ENCODE measurements around the gene DDI1. TPM values are rescaled to one million over a fixed set of nuclear protein-coding genes. Genes with fewer than 3 reads are reported as not detected.
"Not testable (repeated sequence)": the region's sequence is repeated elsewhere in the genome, so short reads cannot be mapped to it uniquely, and the experiment has no call there.

DDI1 gene
- total RNA-seq, 2 experiments from 2014 or later, result not detected

GRCh38 chr11:104046331-104046730 lies 9.9 kb downstream of the DDI1 start:
- Mint-ChIP-seq H3K27ac (no peak overlapping the region), H3K4me1 (ENCODE audit: low read depth) (no peaks in the 10 kb centered on the region), H3K9me3 (ENCODE audit: insufficient read depth) (no peaks in the 10 kb centered on the region), H3K27me3 (ENCODE audit: low read depth) (no peaks in the 10 kb centered on the region), H3K36me3 (ENCODE audit: low read depth) (no peaks in the 10 kb centered on the region), H3K4me3 (no peak overlapping the region)
- POLR2A ChIA-PET, result no interaction called here
- ATAC-seq (no peak), DNase-seq (no peak)
- CTCF ChIA-PET, result no interaction called here

GRCh38 chr11:104046858-104047257 lies 10.4 kb downstream of the DDI1 start:
- H3K4me3 Mint-ChIP-seq; CTCF ChIA-PET; H3K4me1 Mint-ChIP-seq (ENCODE audit: low read depth); H3K9me3 Mint-ChIP-seq (ENCODE audit: insufficient read depth); H3K27me3 Mint-ChIP-seq (ENCODE audit: low read depth); ATAC-seq; DNase-seq; POLR2A ChIA-PET; H3K36me3 Mint-ChIP-seq (ENCODE audit: low read depth); H3K27ac Mint-ChIP-seq: not testable (repeated sequence)

GRCh38 chr11:104049116-104049515 lies 12.7 kb downstream of the DDI1 start:
- ChIA-PET POLR2A (no interaction called here), CTCF (no interaction called here)
- DNase-seq (no peak), ATAC-seq (no peak)
- Mint-ChIP-seq H3K9me3 (ENCODE audit: insufficient read depth) (no peaks in the 10 kb centered on the region), H3K27me3 (ENCODE audit: low read depth) (no peaks in the 10 kb centered on the region), H3K36me3 (ENCODE audit: low read depth) (no peaks in the 10 kb centered on the region), H3K4me1 (ENCODE audit: low read depth) (no peaks in the 10 kb centered on the region), H3K27ac (no peak overlapping the region), H3K4me3 (no peak overlapping the region)

GRCh38 chr11:104051778-104052177 lies 15.3 kb downstream of the DDI1 start:
- no peak for ATAC-seq
- ChIA-PET CTCF (no interaction called here), POLR2A (no interaction called here)
- Mint-ChIP-seq H3K9me3 (ENCODE audit: insufficient read depth) (no peaks in the 10 kb centered on the region), H3K4me1 (ENCODE audit: low read depth) (no peaks in the 10 kb centered on the region), H3K27ac (no peak overlapping the region), H3K36me3 (ENCODE audit: low read depth) (no peaks in the 10 kb centered on the region), H3K4me3 (no peak overlapping the region), H3K27me3 (ENCODE audit: low read depth) (no peaks in the 10 kb centered on the region)
- no peak for DNase-seq

- no peak overlapping the region for H3K4me3 Mint-ChIP-seq
- no peak for DNase-seq
- H3K27ac Mint-ChIP-seq, result no peak overlapping the region
- H3K4me1 Mint-ChIP-seq (ENCODE audit: low read depth), result no peaks in the 10 kb centered on the region
- no peaks in the 10 kb centered on the region for H3K27me3 Mint-ChIP-seq (ENCODE audit: low read depth)
- H3K36me3 Mint-ChIP-seq (ENCODE audit: low read depth), result no peaks in the 10 kb centered on the region
- CTCF ChIA-PET, result no interaction called here
- no peaks in the 10 kb centered on the region for H3K9me3 Mint-ChIP-seq (ENCODE audit: insufficient read depth)
- POLR2A ChIA-PET, result no interaction called here
- ATAC-seq, result no peak
Observed at GRCh38 chr11:104053743-104054478, 17.5 kb downstream of the DDI1 start.

GRCh38 chr11:104054911-104055529 lies 18.6 kb downstream of the DDI1 start:
- Mint-ChIP-seq H3K9me3 (ENCODE audit: insufficient read depth) (no peaks in the 10 kb centered on the region), H3K27ac (no peak overlapping the region), H3K36me3 (ENCODE audit: low read depth) (no peaks in the 10 kb centered on the region), H3K4me3 (no peak overlapping the region), H3K27me3 (ENCODE audit: low read depth) (no peaks in the 10 kb centered on the region), H3K4me1 (ENCODE audit: low read depth) (no peaks in the 10 kb centered on the region)
- ChIA-PET POLR2A (no interaction called here), CTCF (no interaction called here)
- DNase-seq, result no peak
- ATAC-seq, result no peak

GRCh38 chr11:104055596-104055995 lies 19.2 kb downstream of the DDI1 start:
- ChIA-PET CTCF (no interaction called here), POLR2A (no interaction called here)
- Mint-ChIP-seq H3K27me3 (ENCODE audit: low read depth) (no peaks in the 10 kb centered on the region), H3K4me3 (no peak overlapping the region), H3K9me3 (ENCODE audit: insufficient read depth) (no peaks in the 10 kb centered on the region), H3K4me1 (ENCODE audit: low read depth) (no peaks in the 10 kb centered on the region), H3K27ac (no peak overlapping the region), H3K36me3 (ENCODE audit: low read depth) (no peaks in the 10 kb centered on the region)
- DNase-seq (no peak), ATAC-seq (no peak)

GRCh38 chr11:104057908-104058307 lies 21.5 kb downstream of the DDI1 start:
- H3K27me3 Mint-ChIP-seq (ENCODE audit: low read depth), result no peaks in the 10 kb centered on the region
- POLR2A ChIA-PET, result no interaction called here
- H3K4me1 Mint-ChIP-seq (ENCODE audit: low read depth), result no peaks in the 10 kb centered on the region
- DNase-seq (no peak), ATAC-seq (no peak)
- no peak overlapping the region for H3K27ac Mint-ChIP-seq
- no peaks in the 10 kb centered on the region for H3K36me3 Mint-ChIP-seq (ENCODE audit: low read depth)
- H3K9me3 Mint-ChIP-seq (ENCODE audit: insufficient read depth), result no peaks in the 10 kb centered on the region
- CTCF ChIA-PET, result no interaction called here
- H3K4me3 Mint-ChIP-seq, result no peak overlapping the region

GRCh38 chr11:104058680-104059079 lies 22.2 kb downstream of the DDI1 start:
- ChIA-PET POLR2A (no interaction called here), CTCF (no interaction called here)
- H3K4me3 Mint-ChIP-seq, result no peak overlapping the region
- no peaks in the 10 kb centered on the region for H3K4me1 Mint-ChIP-seq (ENCODE audit: low read depth)
- H3K27ac Mint-ChIP-seq, result no peak overlapping the region
- no peaks in the 10 kb centered on the region for H3K36me3 Mint-ChIP-seq (ENCODE audit: low read depth)
- H3K27me3 Mint-ChIP-seq (ENCODE audit: low read depth), result no peaks in the 10 kb centered on the region
- DNase-seq, result no peak
- ATAC-seq, result no peak
- no peaks in the 10 kb centered on the region for H3K9me3 Mint-ChIP-seq (ENCODE audit: insufficient read depth)

- ChIA-PET POLR2A (no interaction called here), CTCF (no interaction called here)
- H3K4me3 Mint-ChIP-seq, result no peak overlapping the region
- H3K27me3 Mint-ChIP-seq (ENCODE audit: low read depth), result no peaks in the 10 kb centered on the region
- DNase-seq, result no peak
- no peaks in the 10 kb centered on the region for H3K36me3 Mint-ChIP-seq (ENCODE audit: low read depth)
- no peak for ATAC-seq
- H3K9me3 Mint-ChIP-seq (ENCODE audit: insufficient read depth), result no peaks in the 10 kb centered on the region
- no peaks in the 10 kb centered on the region for H3K4me1 Mint-ChIP-seq (ENCODE audit: low read depth)
- no peak overlapping the region for H3K27ac Mint-ChIP-seq
Observed at GRCh38 chr11:104060004-104060794, 23.8 kb downstream of the DDI1 start.

GRCh38 chr11:104060820-104061219 lies 24.4 kb downstream of the DDI1 start:
- ChIA-PET POLR2A (no interaction called here), CTCF (no interaction called here)
- Mint-ChIP-seq H3K27me3 (ENCODE audit: low read depth) (no peaks in the 10 kb centered on the region), H3K27ac (no peak overlapping the region), H3K4me1 (ENCODE audit: low read depth) (no peaks in the 10 kb centered on the region), H3K9me3 (ENCODE audit: insufficient read depth) (no peaks in the 10 kb centered on the region), H3K4me3 (no peak overlapping the region), H3K36me3 (ENCODE audit: low read depth) (no peaks in the 10 kb centered on the region)
- no peak for ATAC-seq
- DNase-seq, result no peak

GRCh38 chr11:104061853-104062521 lies 25.5 kb downstream of the DDI1 start:
- no peaks in the 10 kb centered on the region for H3K4me1 Mint-ChIP-seq (ENCODE audit: low read depth)
- ATAC-seq, result no peak

More at GRCh38 chr11:104061853-104062521, 25.5 kb downstream of the DDI1 start:
- Mint-ChIP-seq H3K36me3 (ENCODE audit: low read depth) (no peaks in the 10 kb centered on the region), H3K27ac (no peak overlapping the region), H3K9me3 (ENCODE audit: insufficient read depth) (no peaks in the 10 kb centered on the region), H3K27me3 (ENCODE audit: low read depth) (no peaks in the 10 kb centered on the region), H3K4me3 (no peak overlapping the region)
- DNase-seq, result no peak
- CTCF ChIA-PET, result no interaction called here
- POLR2A ChIA-PET, result no interaction called here
